GM21528 (cell line): ENCODE measurements around the gene CSF2.

ENCODE experiments used
- ATAC-seq: cut with Tn5 transposase; IDR thresholded peaks from one replicate; pipeline ENCODE4 v1.9.1; 2021; ENCODE audit warnings: mild to moderate bottlenecking, moderate library complexity; ENCODE audit not compliant: unreplicated experiment, low FRiP score

Gene CSF2

DNA sequence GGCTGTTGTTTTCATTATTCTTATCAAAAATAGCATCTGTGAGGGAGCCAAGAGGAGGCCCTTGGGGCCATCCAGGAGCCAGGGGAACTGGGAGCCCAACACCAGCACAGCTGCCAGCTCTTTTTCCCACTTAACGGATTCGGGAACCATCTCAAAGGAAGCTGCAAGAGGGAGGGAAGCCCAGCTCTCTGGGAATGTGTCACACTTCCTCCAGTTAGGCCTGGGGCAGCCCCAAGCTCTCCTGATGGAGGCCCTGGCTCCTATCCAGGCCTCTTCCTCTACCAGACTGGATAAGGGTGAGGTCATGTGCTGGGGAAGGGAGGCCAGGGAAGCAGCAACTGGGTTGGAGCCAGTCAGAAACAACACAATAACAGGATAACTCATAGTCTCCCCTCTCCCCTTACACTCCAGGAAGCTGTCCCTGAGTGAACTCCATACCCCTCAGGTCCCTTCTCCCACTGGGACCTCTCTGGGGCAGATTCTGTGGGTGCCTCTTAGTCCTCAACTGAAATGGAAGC, 12.7 kb downstream of the CSF2 start:
- no peak for ATAC-seq

GRCh38 chr5:132087176-132087575, 13.6 kb downstream of the CSF2 start:
- ATAC-seq: no peak

- ATAC-seq: no peak
These were observed 14.1 kb downstream of the CSF2 start for GRCh38 chr5:132087661-132088060.

DNA sequence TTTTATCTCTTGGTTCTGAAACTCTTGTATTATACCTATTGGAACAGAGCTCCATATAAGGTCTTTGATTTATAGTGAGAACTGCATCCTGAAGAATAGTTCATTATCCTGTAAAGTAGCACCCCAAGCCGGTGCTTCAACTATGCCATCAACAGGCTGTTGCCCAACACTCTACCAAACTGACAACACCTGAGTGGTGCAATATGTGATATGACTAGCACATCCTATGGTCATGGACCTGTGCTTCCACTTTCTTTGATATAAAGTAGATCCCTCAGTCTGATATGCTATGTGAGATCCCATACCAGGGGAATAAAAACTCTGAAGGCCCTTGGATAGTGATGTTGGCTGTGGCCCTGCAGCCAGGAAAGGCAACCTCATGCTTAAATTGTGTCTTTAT, 15.8 kb downstream of the CSF2 start:
- no peak for ATAC-seq

GRCh38 chr5:132090107-132090506, 16.5 kb downstream of the CSF2 start:
- ATAC-seq: no peak

DNA sequence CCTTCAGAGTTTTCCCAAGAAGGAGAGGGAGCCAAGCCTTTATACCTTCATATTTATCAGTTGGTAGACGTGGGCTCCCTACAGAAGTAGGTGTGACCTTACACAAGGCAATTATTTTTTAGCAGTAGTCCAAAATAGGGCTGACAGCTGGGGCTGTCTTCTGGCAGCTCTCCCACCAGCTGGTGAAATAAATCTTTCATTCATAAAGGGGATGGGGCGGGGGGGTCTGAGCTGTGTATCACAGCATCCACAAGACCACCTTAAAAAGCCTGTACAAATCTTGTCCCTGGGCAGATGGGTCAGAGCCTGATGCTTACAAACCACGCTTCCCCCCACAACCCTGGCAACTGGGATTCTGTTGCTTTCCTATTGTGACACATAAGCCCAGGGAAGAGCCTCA, 19.7 kb downstream of the CSF2 start:
- no peak for ATAC-seq

- no peak for ATAC-seq
These were observed 20.9 kb downstream of the CSF2 start for GRCh38 chr5:132094393-132095076.

DNA sequence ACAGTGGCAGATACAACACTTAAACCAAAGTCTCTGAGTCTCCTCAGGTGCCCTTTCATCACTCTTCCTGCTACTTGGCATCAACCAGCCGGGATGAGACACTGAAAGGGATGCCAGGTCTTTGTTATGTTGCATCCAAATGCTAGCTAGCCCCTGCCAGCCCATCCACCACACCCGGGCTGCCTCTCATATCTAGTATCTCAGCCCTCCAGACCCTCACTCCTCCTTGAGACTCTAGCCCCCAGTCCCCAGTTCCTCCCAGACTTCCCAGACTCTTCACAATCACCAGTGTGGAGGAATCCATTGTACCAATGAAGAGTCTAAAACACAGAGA, 21.5 kb downstream of the CSF2 start:
- no peak for ATAC-seq

DNA sequence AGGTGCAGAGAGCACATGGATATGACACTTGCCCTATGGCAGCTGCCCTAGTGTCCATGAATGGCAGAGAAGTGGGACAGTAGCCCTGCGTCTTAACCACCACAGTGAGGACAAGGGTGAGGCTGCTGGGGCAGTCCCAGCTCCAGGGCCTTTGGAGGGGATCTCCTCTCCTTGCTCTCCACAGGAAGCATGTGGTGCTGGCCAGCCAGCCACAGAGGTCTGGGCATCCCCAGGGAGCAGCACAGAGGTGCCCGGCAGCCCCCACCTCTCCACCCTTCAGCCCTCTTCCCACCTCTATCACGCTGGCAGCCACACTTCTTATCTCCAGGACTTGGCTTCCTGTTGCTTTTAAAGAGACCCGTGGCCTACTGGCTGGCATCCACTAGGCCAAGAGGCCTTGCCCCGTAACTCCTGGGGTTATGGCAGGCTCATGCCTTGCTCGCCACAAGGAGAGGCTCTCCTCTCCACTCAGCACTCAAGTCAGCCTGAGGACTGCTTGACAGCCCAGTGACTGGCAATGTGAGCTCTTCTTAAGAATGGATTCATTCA, 21.9 kb downstream of the CSF2 start:
- no peak for ATAC-seq

GRCh38 chr5:132096904-132097303, 23.3 kb downstream of the CSF2 start:
- ATAC-seq: no peak

- ATAC-seq: no peak
These were observed 24.6 kb downstream of the CSF2 start for GRCh38 chr5:132098151-132098594.

DNA sequence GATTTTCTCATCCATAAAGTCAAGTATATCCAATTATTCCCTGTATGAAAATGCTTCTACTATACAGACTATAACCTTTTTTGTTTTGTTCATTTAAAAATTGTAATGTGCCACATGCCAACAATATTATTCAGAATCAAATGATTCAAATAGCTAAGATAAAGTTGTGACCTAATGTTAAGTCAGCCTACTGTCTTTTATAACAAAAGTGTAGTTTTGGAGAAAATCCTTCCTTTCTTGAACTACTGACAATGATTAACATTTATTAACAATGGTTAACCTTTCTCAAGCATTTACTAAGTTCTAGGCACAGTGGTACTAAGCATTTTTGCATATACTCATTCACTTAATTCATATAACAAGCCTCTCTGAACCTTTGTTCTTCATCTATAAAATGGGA, 25.0 kb downstream of the CSF2 start:
- no peak for ATAC-seq

- ATAC-seq: peak; percentile 40
These were observed 25.6 kb downstream of the CSF2 start for GRCh38 chr5:132099076-132099748.

DNA sequence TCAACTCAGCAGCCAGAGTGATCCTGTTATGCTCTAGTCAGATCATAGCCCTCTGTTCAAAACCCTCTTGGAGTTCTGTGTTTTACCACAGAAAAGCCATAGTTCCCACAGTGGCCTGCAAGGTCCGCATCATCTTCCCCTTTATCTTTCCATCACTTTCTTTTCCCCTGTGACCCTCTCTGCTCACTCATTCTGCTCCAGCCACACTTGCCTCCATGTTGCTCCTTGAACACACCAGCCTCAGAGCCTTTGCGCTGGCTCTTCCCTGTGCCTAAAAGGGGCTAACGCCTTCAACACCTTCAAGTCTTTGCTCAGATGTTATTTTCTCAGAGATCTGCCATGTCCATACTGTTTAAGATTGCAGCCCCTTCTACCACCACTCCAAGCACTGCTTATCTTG, 26.3 kb downstream of the CSF2 start:
- no peak for ATAC-seq

- ATAC-seq: peak; percentile 31
These were observed 27.2 kb downstream of the CSF2 start for GRCh38 chr5:132100672-132101261.

GRCh38 chr5:132101385-132101880, 27.8 kb downstream of the CSF2 start:
- ATAC-seq: no peak

- ATAC-seq: no peak
These were observed 28.6 kb downstream of the CSF2 start for GRCh38 chr5:132102101-132102701.

DNA sequence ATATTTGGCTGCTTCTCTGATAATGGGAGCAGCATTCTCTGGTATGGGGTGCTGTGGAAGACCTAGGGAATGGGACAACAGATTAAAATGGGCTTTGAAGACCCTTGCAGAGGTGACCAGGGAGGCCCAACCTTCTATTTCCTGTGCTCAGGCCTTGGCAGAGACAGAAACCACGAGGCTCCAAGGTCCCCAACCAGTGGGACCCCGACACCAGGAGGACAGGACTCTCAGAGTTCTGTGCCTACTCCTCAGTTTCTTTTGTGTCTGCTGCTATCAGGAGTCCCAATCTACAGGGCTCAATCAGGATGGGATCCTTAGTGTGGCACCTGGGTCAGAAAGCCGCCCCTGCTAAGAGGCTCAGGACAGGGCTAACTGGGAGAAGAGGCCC, 29.3 kb downstream of the CSF2 start:
- ATAC-seq: no peak

- ATAC-seq: peak; percentile 74
These were observed 29.9 kb downstream of the CSF2 start for GRCh38 chr5:132103332-132103951.

DNA sequence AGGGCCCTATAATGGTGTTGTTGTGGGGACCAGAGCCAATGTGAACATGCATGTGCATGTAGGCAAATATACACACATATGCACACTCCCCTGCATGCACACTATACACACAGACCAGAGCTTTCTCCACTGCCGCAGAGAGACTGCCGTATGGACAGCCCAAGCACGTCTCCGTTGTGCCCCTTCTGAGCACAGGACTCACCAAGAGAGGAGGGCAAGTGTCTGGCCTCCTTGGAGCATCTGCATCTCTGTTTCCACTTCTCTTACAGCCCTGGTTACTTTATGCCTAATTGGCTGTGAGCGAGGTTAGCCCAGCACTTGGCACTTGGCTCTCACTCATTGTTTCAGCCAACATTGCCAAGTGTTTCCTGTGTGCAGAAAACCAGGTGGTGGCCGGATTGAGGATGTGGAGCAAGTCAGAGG, 30.4 kb downstream of the CSF2 start:
- ATAC-seq: peak; percentile 22
